ENCODE measurements around the gene ZNF783.

- TF ChIP-seq CTCF (conservative IDR thresholded peaks at IDR 0.05; ENCODE audit: low read depth, low read length) = no peak
- no peak for TF ChIP-seq EZH2 (IDR thresholded peaks at IDR 0.05; ENCODE audit: borderline replicate concordance, low read depth, low read length, poor library complexity, severe bottlenecking)
These were observed 71.3 kb downstream of the ZNF783 start for GRCh38 chr7:149333321-149333717.
